Caco-2 (cell line): ENCODE results near the gene TFAP2E. TPM values are rescaled to one million over a fixed set of nuclear protein-coding genes. Genes with fewer than 3 reads are reported as not detected.

Experiments
- BruUV-seq: library from RNA; stranded (reverse); fragments of 400-500 nt; replicated peaks from 2 replicates; lab custom pipeline; 2021; lab: Mats Ljungman, UMichigan
- CTCF ChIA-PET: fragments of 300-600 bp; sonication (Branson Sonifier 250); formaldehyde crosslinking; loops from one replicate; lab custom pipeline; 2022; ENCODE audit warnings: antibody characterized with exemption; lab: Charles Lee
- POLR2A ChIA-PET: fragments of 300-600 bp; sonication (Branson Sonifier 250); formaldehyde crosslinking; loops from one replicate; lab custom pipeline; 2022; ENCODE audit warnings: antibody characterized with exemption; lab: Charles Lee
- DNase-seq, 2 experiments: peaks; one replicate each; pipeline versions ENCODE4 v3.0.0 to v3.0.0-alpha.2; 2020 to 2022
- H3K27me3 ChIP-seq: replicated peaks from 2 replicates; pipeline ENCODE4 v1.6.0; 2011; ENCODE audit warnings: low read length; ENCODE audit not compliant: control insufficient read depth, insufficient read depth
- H3K36me3 ChIP-seq: 2 replicates; pipeline ENCODE4 v1.5.1; 2011; ENCODE audit warnings: low read length; ENCODE audit not compliant: control insufficient read depth, insufficient read depth
- H3K4me1 ChIP-seq: fragments of 250-450 bp; sonication (Bioruptor Pico); 2 replicates; pipeline ENCODE4 v1.5.1; 2020; ENCODE audit warnings: mild to moderate bottlenecking
- H3K4me3 ChIP-seq: 2 replicates; pipeline ENCODE4 v1.5.1; 2011; ENCODE audit warnings: low read depth, mild to moderate bottlenecking, control low read depth, low read length
- H3K9me3 ChIP-seq: fragments of 250-450 bp; sonication (Bioruptor Pico); 2 replicates; pipeline ENCODE4 v1.5.1; 2020; ENCODE audit warnings: mild to moderate bottlenecking, moderate library complexity
- H3K27ac Mint-ChIP-seq: one replicate; pipeline ENCODE4 v1.8.0; 2022; ENCODE audit warnings: mixed read lengths; ENCODE audit not compliant: unreplicated experiment
- H3K27me3 Mint-ChIP-seq: one replicate; pipeline ENCODE4 v1.8.0; 2022; ENCODE audit warnings: mixed read lengths; ENCODE audit not compliant: insufficient read depth, unreplicated experiment
- H3K36me3 Mint-ChIP-seq: one replicate; pipeline ENCODE4 v1.8.0; 2022; ENCODE audit warnings: mild to moderate bottlenecking, mixed read lengths; ENCODE audit not compliant: insufficient read depth, unreplicated experiment
- H3K4me1 Mint-ChIP-seq: one replicate; pipeline ENCODE4 v1.8.0; 2022; ENCODE audit warnings: low read depth, mixed read lengths; ENCODE audit not compliant: unreplicated experiment
- H3K4me3 Mint-ChIP-seq: one replicate; pipeline ENCODE4 v1.8.0; 2022; ENCODE audit warnings: mild to moderate bottlenecking, moderate library complexity, mixed read lengths; ENCODE audit not compliant: unreplicated experiment
- H3K9me3 Mint-ChIP-seq: one replicate; pipeline ENCODE4 v1.8.0; 2022; ENCODE audit warnings: mixed read lengths; ENCODE audit not compliant: unreplicated experiment
- CTCF ChIP-seq, 2 experiments: fragments of 200-600 bp in 1 of 2; IDR thresholded peaks; 1 replicate in 1 of 2; 2 replicates in 1 of 2; pipeline versions ENCODE4 v1.5.1 to v1.8.0; 2011 to 2022; ENCODE audit warnings: antibody characterized with exemption in 1 of 2, control low read depth in 1 of 2, inconsistent platforms in 1 of 2, low read depth in 1 of 2, low read length in 1 of 2, mild to moderate bottlenecking in 1 of 2, moderate library complexity in 1 of 2; ENCODE audit not compliant: insufficient read depth in 1 of 2, severe bottlenecking in 1 of 2, unreplicated experiment in 1 of 2
- intact Hi-C: fragments of 100-400 bp; cut with micrococcal nuclease; formaldehyde crosslinking; loops from one replicate; pipeline ENCODE4 v1.10.0; 2022; ENCODE audit not compliant: unreplicated experiment
- total RNA-seq: library from RNA; stranded (reverse); gene quantifications from 2 replicates; pipeline ENCODE4 v1.2.3, GENCODE V29; 2022

Gene TFAP2E
- total RNA-seq, 1 experiment from 2014 or later, result 3.4 TPM

DNA sequence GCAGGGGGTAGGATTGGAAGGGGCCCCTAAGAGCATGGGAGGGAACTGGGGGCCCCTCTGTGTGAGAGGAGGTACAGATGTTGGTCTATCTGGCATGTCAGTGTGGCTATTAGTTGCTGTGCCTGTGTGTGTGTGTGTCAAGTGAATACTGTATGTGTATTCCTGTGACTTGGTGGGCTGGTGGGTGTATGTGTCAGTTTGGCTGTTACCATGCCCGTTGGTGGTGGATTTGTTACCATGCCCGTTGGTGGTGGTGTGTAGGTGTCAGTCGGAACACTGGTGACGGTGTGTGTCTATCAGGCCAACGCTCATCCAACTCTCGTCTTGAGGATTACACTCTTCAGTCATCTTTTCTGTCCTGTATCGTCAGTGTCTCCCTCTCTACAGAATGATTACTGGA is 22.6 kb downstream of the TFAP2E start:
- Mint-ChIP-seq H3K36me3 (peaks cover 18% of the 10 kb centered on the region), H3K27ac (no peak overlapping the region), H3K27me3 (no peaks in the 10 kb centered on the region), H3K9me3 (no peaks in the 10 kb centered on the region), H3K4me3 (no peak overlapping the region), H3K4me1 (no peaks in the 10 kb centered on the region)
- CTCF ChIA-PET, result no interaction called here
- TF ChIP-seq CTCF (IDR thresholded peaks at IDR 0.05; ENCODE audit: insufficient read depth in 1 of 2, low read depth in 1 of 2, low read length in 1 of 2, severe bottlenecking in 1 of 2, unreplicated experiment in 1 of 2), result no peak
- H3K27me3 ChIP-seq, result no peaks in the 10 kb centered on the region
- H3K4me3 ChIP-seq, result no peak overlapping the region
- DNase-seq, result no peak
- H3K9me3 ChIP-seq, result no peaks in the 10 kb centered on the region
- intact Hi-C loops, result no loop called here
- no peaks in the 10 kb centered on the region for H3K4me1 ChIP-seq
- no peaks in the 10 kb centered on the region for H3K36me3 ChIP-seq
- BruUV-seq, result no TSS peak
- POLR2A ChIA-PET, result no interaction called here

GRCh38 chr1:35597870-35598269 is 24.8 kb downstream of the TFAP2E start:
- H3K4me1 Mint-ChIP-seq, result no peaks in the 10 kb centered on the region
- POLR2A ChIA-PET, result interaction anchor here (0.6 kb wide), 1 partner anchor 44 kb away, joined by 4 read pairs; no protein-coding TSS in a partner anchor
- BruUV-seq, result no TSS peak
- DNase-seq, result no peak
- no peaks in the 10 kb centered on the region for H3K9me3 Mint-ChIP-seq
- no peak overlapping the region for H3K4me3 ChIP-seq
- H3K36me3 ChIP-seq, result no peaks in the 10 kb centered on the region
- H3K4me3 Mint-ChIP-seq, result no peak overlapping the region
- H3K4me1 ChIP-seq, result no peaks in the 10 kb centered on the region
- no peaks in the 10 kb centered on the region for H3K27me3 ChIP-seq
- H3K27ac Mint-ChIP-seq, result no peak overlapping the region
- no peak for TF ChIP-seq CTCF (IDR thresholded peaks at IDR 0.05; ENCODE audit: insufficient read depth in 1 of 2, low read depth in 1 of 2, low read length in 1 of 2, severe bottlenecking in 1 of 2, unreplicated experiment in 1 of 2)
- no peaks in the 10 kb centered on the region for H3K9me3 ChIP-seq
- intact Hi-C loops, result no loop called here
- no peaks in the 10 kb centered on the region for H3K27me3 Mint-ChIP-seq
- CTCF ChIA-PET, result no interaction called here
- peaks cover 20% of the 10 kb centered on the region for H3K36me3 Mint-ChIP-seq

DNA sequence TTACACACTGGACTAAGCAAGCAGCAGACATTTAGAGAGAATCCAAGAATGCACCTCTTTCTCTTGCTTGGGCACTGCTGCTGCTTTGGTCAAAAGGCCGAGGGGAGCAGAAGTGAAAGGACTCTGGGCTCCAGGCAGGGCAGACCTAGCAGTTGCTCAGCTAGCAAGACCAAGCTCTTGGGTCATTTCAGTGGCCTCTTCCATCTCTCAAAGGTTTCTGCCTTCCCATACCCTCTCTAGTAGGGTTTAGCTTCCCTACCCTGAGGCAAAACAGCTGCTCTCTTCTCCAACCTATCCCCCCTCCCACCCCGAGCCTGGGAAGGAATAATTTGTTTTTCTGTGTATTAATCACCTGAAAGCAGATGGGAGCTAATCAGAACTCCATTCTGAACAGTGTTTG is 25.8 kb downstream of the TFAP2E start:
- ChIA-PET CTCF (no interaction called here), POLR2A (no interaction called here)
- no peaks in the 10 kb centered on the region for H3K9me3 Mint-ChIP-seq
- no peaks in the 10 kb centered on the region for H3K27me3 ChIP-seq
- TF ChIP-seq CTCF (IDR thresholded peaks at IDR 0.05; ENCODE audit: insufficient read depth in 1 of 2, low read depth in 1 of 2, low read length in 1 of 2, severe bottlenecking in 1 of 2, unreplicated experiment in 1 of 2), result no peak
- no peak for DNase-seq
- H3K9me3 ChIP-seq, result no peaks in the 10 kb centered on the region
- no peaks in the 10 kb centered on the region for H3K36me3 ChIP-seq
- H3K4me3 Mint-ChIP-seq, result no peak overlapping the region
- H3K27me3 Mint-ChIP-seq, result no peaks in the 10 kb centered on the region
- no peaks in the 10 kb centered on the region for H3K4me1 Mint-ChIP-seq
- peaks cover 22% of the 10 kb centered on the region for H3K36me3 Mint-ChIP-seq
- no TSS peak for BruUV-seq
- H3K4me1 ChIP-seq, result no peaks in the 10 kb centered on the region
- no peak overlapping the region for H3K27ac Mint-ChIP-seq
- intact Hi-C loops, result no loop called here
- no peak overlapping the region for H3K4me3 ChIP-seq
